ENCODE results near the gene SEL1L3. TPM values are rescaled to one million over a fixed set of nuclear protein-coding genes. Genes with fewer than 3 reads are reported as not detected.
A peak's percentile ranks its signal among the peaks of the same experiment; 100 is the strongest.

SEL1L3 gene
- total and polyA plus RNA-seq, 11 donors = 1.1 to 20.7 (median 3.6) TPM

- Histone ChIP-seq H3K9me3 (no peaks in the 10 kb centered on the region), H3K4me3 (no peak overlapping the region), H3K27me3 (no peaks in the 10 kb centered on the region), H3K36me3 (peaks cover 0 to 20% (median 3%) of the 10 kb centered on the region in 9 donors), H3K4me1 (no peaks in the 10 kb centered on the region), H3K27ac (no peak overlapping the region)
- intact Hi-C loops (cut with DNase I) = no loop called here
- ATAC-seq (no peak), DNase-seq (no peak)
- WGBS, 4 donors = 87 to 92% (median 90%) methylated on average over 6 of the region's 6 CpGs
- TF ChIP-seq POLR2A (IDR thresholded peaks at IDR 0.05) (no peak), CTCF (IDR thresholded peaks at IDR 0.05) (no peak)
Observed at GRCh38 chr4:25805255-25805860, 57.4 kb downstream of the SEL1L3 start.

- Histone ChIP-seq H3K36me3 (peaks cover 0 to 28% (median 3%) of the 10 kb centered on the region in 9 donors), H3K4me3 (no peak overlapping the region), H3K9me3 (no peaks in the 10 kb centered on the region), H3K27ac (no peak overlapping the region), H3K27me3 (no peaks in the 10 kb centered on the region), H3K4me1 (no peaks in the 10 kb centered on the region)
- peak in 1 of 4 donors; percentile 45 for ATAC-seq
- intact Hi-C loops (cut with DNase I) = no loop called here
- DNase-seq = no peak
- TF ChIP-seq CTCF (IDR thresholded peaks at IDR 0.05) = no peak
- no peak for TF ChIP-seq POLR2A (IDR thresholded peaks at IDR 0.05)
- WGBS, 4 donors = 81 to 88% (median 81%) methylated on average over 3 of the region's 3 CpGs
Observed at GRCh38 chr4:25803720-25804225, 59.0 kb downstream of the SEL1L3 start.

GRCh38 chr4:25801594-25801993, 61.2 kb downstream of the SEL1L3 start:
- no peak overlapping the region for H3K4me3 ChIP-seq
- H3K27me3 ChIP-seq = no peaks in the 10 kb centered on the region
- no peaks in the 10 kb centered on the region for H3K9me3 ChIP-seq
- H3K4me1 ChIP-seq = no peaks in the 10 kb centered on the region
- no peak for TF ChIP-seq CTCF (IDR thresholded peaks at IDR 0.05)
- no peak for DNase-seq
- peaks cover 0 to 28% (median 3%) of the 10 kb centered on the region in 9 donors for H3K36me3 ChIP-seq
- no peak for ATAC-seq
- H3K27ac ChIP-seq = no peak overlapping the region
- intact Hi-C loops (cut with DNase I) = no loop called here

- Histone ChIP-seq H3K36me3 (peaks cover 0 to 28% (median 3%) of the 10 kb centered on the region in 9 donors), H3K27ac (no peak overlapping the region), H3K9me3 (no peaks in the 10 kb centered on the region), H3K4me3 (no peak overlapping the region), H3K27me3 (no peaks in the 10 kb centered on the region), H3K4me1 (no peaks in the 10 kb centered on the region)
- intact Hi-C loops (cut with DNase I) = no loop called here
- DNase-seq = no peak
- ATAC-seq = no peak
- no peak for TF ChIP-seq POLR2A (IDR thresholded peaks at IDR 0.05)
- TF ChIP-seq CTCF (IDR thresholded peaks at IDR 0.05) = no peak
- 92 to 94% (median 92%) methylated on average over 2 of the region's 2 CpGs for WGBS, 4 donors
Observed at GRCh38 chr4:25800245-25800644, 62.5 kb downstream of the SEL1L3 start.
